Germinal center (tissue), 1 donor: ENCODE results near the gene RASGRP1.
A peak's percentile ranks its signal among the peaks of the same experiment; 100 is the strongest.

Source experiments
- DNase-seq: peaks from one replicate; pipeline ENCODE4 v3.0.0; 2012; ENCODE audit warnings: mixed read lengths, low spot score

The RASGRP1 gene

GRCh38 chr15:38535491-38536200 lies 29.0 kb downstream of the RASGRP1 start:
- no peak for DNase-seq

- DNase-seq, result no peak
Observed at GRCh38 chr15:38534691-38535090, 29.9 kb downstream of the RASGRP1 start.

- DNase-seq, result no peak
Observed at GRCh38 chr15:38533926-38534325, 30.7 kb downstream of the RASGRP1 start.

- no peak for DNase-seq
Observed at GRCh38 chr15:38533416-38533915, 31.1 kb downstream of the RASGRP1 start.

GRCh38 chr15:38532728-38533127 lies 31.9 kb downstream of the RASGRP1 start:
- DNase-seq, result no peak

GRCh38 chr15:38531509-38531908 lies 33.1 kb downstream of the RASGRP1 start:
- DNase-seq, result no peak

GRCh38 chr15:38530113-38530512 lies 34.5 kb downstream of the RASGRP1 start:
- no peak for DNase-seq

- no peak for DNase-seq
Observed at GRCh38 chr15:38528294-38528693, 36.3 kb downstream of the RASGRP1 start.

GRCh38 chr15:38526158-38526557 lies 38.5 kb downstream of the RASGRP1 start:
- no peak for DNase-seq

GRCh38 chr15:38525489-38525888 lies 39.1 kb downstream of the RASGRP1 start:
- no peak for DNase-seq

- DNase-seq, result no peak
Observed at GRCh38 chr15:38524156-38524555, 40.5 kb downstream of the RASGRP1 start.

GRCh38 chr15:38522922-38523321 lies 41.7 kb downstream of the RASGRP1 start:
- DNase-seq, result no peak

GRCh38 chr15:38521316-38521715 lies 43.3 kb downstream of the RASGRP1 start:
- no peak for DNase-seq

GRCh38 chr15:38520035-38520434 lies 44.6 kb downstream of the RASGRP1 start:
- no peak for DNase-seq

GRCh38 chr15:38518084-38518483 lies 46.5 kb downstream of the RASGRP1 start:
- DNase-seq, result no peak

- DNase-seq, result no peak
Observed at GRCh38 chr15:38517312-38517975, 47.2 kb downstream of the RASGRP1 start.

- DNase-seq, result no peak
Observed at GRCh38 chr15:38516626-38517025, 48.0 kb downstream of the RASGRP1 start.

- peak; percentile 40 for DNase-seq
Observed at GRCh38 chr15:38514601-38515000, 50.0 kb downstream of the RASGRP1 start.

- DNase-seq, result no peak
Observed at GRCh38 chr15:38512901-38513300, 51.7 kb downstream of the RASGRP1 start.

GRCh38 chr15:38509152-38509551 lies 55.5 kb downstream of the RASGRP1 start:
- no peak for DNase-seq

- no peak for DNase-seq
Observed at GRCh38 chr15:38508647-38509046, 56.0 kb downstream of the RASGRP1 start.

GRCh38 chr15:38507570-38507969 lies 57.0 kb downstream of the RASGRP1 start:
- DNase-seq, result no peak

GRCh38 chr15:38506997-38507396 lies 57.6 kb downstream of the RASGRP1 start:
- no peak for DNase-seq
